IPS-18c (cell line): Measurements from ENCODE around the gene FOXO1.

ENCODE experiments used
- H3K4me3 ChIP-seq: 2 replicates; pipeline ENCODE4 v1.7.0; 2013; ENCODE audit warnings: low read depth, mild to moderate bottlenecking, low read length, moderate library complexity; ENCODE audit not compliant: insufficient read depth
- H3K9me3 ChIP-seq: one replicate; pipeline ENCODE4 v1.6.1; 2013; ENCODE audit warnings: mild to moderate bottlenecking, low read length, moderate library complexity; ENCODE audit not compliant: control insufficient read depth, insufficient read depth

FOXO1 gene

GRCh38 chr13:40576369-40576768 lies 90.1 kb downstream of the FOXO1 start:
- no peaks in the 10 kb centered on the region for H3K9me3 ChIP-seq
- no peak overlapping the region for H3K4me3 ChIP-seq

DNA sequence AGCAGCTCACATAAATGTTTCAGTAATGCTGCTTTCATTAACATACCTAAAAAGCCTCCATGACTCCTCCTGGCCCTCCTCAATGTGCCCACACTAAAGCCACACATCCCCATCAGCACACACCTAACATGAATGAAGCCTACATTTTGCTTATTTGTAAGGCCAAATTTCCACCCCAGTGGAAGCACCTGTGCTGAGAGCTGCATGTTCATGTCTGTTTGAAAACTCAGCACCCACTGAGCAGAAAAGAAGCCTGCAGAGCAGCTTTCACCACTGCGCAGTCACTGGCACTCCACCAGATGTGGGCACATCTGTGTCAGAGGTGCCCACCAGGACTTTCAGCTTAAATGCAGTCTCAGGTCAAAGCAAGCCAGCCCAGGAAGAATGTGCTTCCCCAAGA lies 93.5 kb downstream of the FOXO1 start:
- Histone ChIP-seq H3K9me3 (no peaks in the 10 kb centered on the region), H3K4me3 (no peak overlapping the region)

DNA sequence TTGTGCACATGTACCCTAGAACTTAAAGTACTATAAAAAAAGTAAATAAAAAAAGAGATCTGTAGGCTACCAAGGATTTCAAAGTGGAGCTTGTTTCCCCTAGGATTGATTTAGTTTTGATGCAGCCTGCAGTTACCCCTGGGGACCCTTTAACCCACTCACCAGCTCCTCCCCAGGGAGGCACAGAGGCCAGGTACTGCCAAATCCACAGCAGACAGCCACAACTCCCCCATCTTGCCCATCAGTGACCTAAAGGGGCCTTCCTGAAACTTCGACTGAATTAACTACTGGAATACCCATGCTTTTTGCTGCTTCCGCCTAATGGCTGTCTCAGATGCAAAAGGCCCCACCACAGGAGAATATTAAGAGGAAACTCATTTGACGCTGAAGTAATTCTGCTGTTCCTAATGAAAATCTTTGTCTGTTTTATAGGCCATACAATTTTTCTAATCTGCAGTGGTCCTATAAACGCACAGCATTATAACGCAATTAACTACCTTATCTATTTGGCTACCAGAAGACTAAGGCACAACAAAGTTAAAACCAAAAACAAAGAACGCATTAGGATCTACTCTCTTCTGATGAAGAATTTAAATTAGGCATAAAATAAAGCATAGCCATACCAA lies 95.0 kb downstream of the FOXO1 start:
- Histone ChIP-seq H3K9me3 (no peaks in the 10 kb centered on the region), H3K4me3 (no peak overlapping the region)

DNA sequence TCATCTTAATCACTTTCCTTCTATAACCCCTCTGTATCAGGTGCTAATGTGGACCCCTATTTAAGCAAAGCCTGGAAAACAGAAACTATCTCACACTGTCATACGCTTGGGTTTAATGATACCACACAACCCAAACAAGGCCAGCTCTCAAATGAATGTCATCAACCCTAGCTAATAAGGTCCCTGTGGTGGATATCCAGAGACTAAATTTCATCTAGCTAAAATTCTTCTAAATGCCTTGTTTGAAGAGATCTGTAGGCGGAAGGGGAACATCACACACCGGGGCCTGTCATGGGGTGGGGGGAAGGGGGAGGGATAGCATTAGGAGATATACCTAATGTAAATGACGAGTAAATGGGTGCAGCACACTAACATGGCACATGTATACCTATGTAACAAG lies 95.5 kb downstream of the FOXO1 start:
- no peak overlapping the region for H3K4me3 ChIP-seq
- no peaks in the 10 kb centered on the region for H3K9me3 ChIP-seq

- Histone ChIP-seq H3K9me3 (no peaks in the 10 kb centered on the region), H3K4me3 (no peak overlapping the region)
These were observed 97.5 kb downstream of the FOXO1 start for GRCh38 chr13:40569024-40569350.

GRCh38 chr13:40568246-40569023 lies 98.0 kb downstream of the FOXO1 start:
- Histone ChIP-seq H3K9me3 (no peaks in the 10 kb centered on the region), H3K4me3 (no peak overlapping the region)

DNA sequence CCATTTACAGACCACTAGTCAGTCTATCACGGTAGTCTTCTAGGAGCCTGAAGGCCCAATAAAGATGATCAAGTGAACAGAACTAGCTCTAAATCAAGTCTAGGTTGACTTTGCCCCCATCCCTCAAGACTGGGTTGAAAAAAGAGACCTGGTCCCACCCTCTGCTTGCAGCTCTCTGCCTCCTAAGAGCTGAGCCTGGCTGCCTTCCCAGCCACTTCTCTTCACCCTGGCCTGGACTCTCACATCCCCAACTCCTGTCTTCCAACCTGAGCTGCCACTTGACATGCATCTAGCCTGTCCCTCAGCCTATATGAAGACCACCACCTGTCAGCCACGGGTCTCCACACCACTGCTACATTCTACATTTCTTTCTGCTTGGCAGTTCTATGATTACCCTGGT lies 99.6 kb downstream of the FOXO1 start:
- no peaks in the 10 kb centered on the region for H3K9me3 ChIP-seq
- no peak overlapping the region for H3K4me3 ChIP-seq

DNA sequence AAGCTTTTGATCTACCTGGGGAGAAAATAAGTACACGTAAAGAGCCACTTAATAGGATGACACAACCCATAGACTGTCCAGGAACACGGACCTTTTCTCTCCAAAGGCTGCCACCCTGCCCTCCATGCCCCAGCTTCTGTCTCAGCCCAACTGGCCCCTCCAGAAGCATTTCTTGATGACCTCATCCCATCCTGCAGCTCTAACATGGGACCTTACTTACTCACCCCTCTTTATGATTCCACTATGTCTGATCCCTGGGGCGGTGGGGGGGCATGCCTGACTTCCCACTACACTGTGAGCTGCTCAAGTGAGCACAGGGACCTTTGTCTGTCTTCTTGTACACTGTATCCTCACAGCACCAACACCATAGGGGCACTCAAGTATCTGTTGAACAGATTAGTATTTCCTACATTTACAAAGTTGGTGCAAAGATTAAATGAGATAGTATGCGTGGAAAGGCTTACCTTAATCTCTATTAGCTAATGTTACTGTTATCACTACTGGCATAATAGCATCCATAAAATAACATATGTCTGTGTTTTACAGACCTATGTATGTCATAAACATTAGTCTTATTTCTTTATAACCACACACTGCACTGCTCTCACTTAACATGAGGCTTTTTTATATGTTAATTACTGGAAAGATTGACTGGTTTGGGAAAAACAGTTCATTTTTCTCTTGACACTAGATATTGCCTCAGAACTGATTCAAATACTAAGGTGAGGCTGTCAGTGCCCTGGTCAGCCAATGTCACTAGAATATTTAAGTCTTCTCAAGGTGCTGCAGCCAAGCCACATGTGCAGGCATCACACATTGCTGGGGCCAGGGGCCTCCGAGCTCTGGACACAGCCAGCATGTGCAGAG lies 100.9 kb downstream of the FOXO1 start:
- Histone ChIP-seq H3K4me3 (no peak overlapping the region), H3K9me3 (no peaks in the 10 kb centered on the region)

DNA sequence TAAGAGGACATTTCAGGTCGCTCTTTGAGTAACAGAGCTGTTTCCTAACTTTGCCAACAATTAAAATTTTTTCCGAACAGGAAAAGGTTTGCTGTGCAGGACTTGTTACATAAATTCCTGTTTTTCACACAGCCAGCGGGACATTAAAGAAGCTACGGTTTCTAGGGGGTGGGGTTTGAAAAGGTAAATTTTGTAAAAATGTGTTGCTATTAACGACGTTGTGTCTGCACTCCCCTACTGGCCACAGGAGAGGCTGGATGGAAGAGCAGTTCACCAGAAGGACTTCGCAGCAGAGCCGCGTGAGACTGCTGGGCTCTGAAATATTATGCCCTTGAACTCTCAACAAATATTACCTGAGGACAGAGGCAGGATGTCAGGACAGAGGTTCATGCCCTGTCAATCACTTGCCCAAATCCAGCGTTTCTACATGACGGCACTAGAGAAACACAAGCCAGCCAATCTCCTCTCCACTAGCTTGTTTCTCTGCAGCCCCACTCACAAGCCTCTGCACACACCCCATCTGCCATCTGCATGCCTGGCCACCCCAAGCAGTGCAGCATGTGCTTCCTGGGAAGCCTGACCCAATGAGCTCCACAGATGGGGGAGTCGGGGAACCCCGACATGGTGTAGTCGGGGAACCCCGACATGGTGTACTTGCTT lies 102.0 kb downstream of the FOXO1 start:
- Histone ChIP-seq H3K4me3 (no peak overlapping the region), H3K9me3 (no peaks in the 10 kb centered on the region)

DNA sequence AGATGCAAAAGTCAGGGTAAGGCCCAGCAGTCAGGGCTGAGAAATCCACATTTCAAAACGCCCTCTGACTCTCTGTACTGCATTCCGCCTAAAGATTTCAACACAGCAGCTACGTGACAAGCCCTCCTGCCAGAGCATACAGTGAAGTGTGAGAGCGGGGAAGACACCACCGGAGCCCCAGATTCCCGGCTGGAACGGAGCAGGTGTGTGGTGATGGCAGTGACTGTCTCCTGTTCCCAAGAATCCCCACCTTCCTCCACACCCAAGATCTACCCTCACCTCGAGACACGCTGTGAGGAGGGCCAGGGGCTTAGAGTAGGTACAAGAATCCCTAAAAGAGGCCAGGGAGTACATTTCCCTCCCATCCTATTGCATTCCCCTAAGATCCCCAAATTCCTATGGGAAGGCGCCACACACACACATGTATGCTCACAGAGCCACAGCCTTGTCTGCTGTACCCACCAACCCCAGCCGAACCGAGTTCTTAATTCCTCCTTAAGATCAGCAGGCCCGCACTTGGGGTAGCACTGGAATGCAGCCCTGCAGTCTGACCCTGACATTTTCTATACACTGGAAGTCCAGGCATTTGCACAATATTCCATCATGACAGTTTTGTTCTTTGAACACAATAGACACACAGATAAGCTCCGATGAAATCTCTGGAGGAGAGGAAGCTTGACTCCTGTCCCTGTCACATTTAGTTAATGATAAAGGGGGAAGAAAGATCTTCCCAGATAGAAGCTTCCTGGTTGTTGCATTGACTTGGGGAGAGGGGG lies 102.9 kb downstream of the FOXO1 start:
- H3K9me3 ChIP-seq = no peaks in the 10 kb centered on the region
- no peak overlapping the region for H3K4me3 ChIP-seq

GRCh38 chr13:40562975-40563349 lies 103.5 kb downstream of the FOXO1 start:
- Histone ChIP-seq H3K9me3 (no peaks in the 10 kb centered on the region), H3K4me3 (no peak overlapping the region)

- Histone ChIP-seq H3K9me3 (no peaks in the 10 kb centered on the region), H3K4me3 (no peak overlapping the region)
These were observed 106.5 kb downstream of the FOXO1 start for GRCh38 chr13:40559915-40560314.

GRCh38 chr13:40558656-40559055 lies 107.8 kb downstream of the FOXO1 start:
- no peaks in the 10 kb centered on the region for H3K9me3 ChIP-seq

DNA sequence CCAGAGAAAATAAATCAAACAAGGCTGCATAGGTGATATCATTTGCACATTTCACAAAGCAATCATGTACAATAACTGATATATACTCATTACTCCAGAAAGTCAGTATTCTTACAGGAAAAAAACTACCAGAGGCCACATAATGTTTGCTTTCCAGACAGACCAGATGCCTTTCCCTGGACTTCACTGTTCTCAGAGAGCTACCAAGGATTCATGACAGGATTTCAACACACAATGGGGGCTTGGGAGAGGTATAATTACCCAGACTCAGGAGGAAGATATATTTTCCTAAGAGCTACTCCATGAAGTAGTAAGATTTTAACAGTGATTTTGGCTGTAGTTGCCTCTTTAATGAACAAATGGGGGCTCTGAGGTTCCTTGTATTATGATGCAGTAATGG lies 110.0 kb downstream of the FOXO1 start:
- no peak overlapping the region for H3K4me3 ChIP-seq
- no peaks in the 10 kb centered on the region for H3K9me3 ChIP-seq

More at GRCh38 chr13:40558656-40559055, 107.8 kb downstream of the FOXO1 start:
- no peak overlapping the region for H3K4me3 ChIP-seq

- H3K4me3 ChIP-seq = no peak overlapping the region
- no peaks in the 10 kb centered on the region for H3K9me3 ChIP-seq
These were observed 113.1 kb downstream of the FOXO1 start for GRCh38 chr13:40553356-40553755.

DNA sequence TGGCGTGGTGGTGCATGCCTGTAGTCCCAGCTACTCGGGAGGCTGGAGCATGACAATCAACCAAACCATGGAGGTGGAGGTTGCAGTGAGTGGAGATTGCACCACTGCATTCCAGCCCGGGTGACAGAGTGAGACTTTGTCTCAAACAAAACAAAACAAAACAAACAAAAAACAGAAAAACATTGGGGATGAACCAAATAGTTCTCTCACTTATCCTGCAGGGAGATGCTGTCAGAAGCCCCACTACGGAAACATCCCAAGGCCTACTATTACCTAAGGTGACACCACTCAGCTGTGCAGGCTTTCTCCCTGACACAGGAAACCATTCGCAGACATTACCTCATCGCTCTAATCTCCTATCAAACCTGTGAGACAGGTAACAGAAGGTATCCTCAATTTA lies 113.5 kb downstream of the FOXO1 start:
- no peaks in the 10 kb centered on the region for H3K9me3 ChIP-seq
- no peak overlapping the region for H3K4me3 ChIP-seq

DNA sequence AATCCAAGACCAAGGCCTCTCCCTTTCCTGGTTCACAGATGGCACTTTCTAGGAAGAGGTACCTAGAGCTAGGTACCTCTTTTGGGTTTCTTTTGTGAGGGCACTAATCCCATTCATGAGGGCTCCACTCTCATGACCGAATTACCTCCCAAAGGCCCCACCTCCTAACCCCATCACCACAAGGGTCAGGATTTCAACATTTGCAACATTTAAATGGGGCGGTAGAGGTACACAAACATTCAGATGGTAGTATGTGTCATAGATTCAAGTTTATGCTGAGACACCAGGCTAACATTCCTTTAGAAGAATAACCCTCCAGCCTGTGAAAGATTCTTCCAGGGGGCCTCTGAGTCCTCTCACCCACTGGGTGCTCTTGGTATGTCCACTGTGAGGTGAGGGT lies 116.3 kb downstream of the FOXO1 start:
- no peaks in the 10 kb centered on the region for H3K9me3 ChIP-seq
- H3K4me3 ChIP-seq = no peak overlapping the region
